GM04503 (cell line): ENCODE data around the gene PDE11A.
A peak's percentile ranks its signal among the peaks of the same experiment; 100 is the strongest.

Experiments used
- DNase-seq: peaks from one replicate; pipeline ENCODE4 v3.0.0-alpha.2; 2012; ENCODE audit warnings: low read depth

PDE11A gene

DNA sequence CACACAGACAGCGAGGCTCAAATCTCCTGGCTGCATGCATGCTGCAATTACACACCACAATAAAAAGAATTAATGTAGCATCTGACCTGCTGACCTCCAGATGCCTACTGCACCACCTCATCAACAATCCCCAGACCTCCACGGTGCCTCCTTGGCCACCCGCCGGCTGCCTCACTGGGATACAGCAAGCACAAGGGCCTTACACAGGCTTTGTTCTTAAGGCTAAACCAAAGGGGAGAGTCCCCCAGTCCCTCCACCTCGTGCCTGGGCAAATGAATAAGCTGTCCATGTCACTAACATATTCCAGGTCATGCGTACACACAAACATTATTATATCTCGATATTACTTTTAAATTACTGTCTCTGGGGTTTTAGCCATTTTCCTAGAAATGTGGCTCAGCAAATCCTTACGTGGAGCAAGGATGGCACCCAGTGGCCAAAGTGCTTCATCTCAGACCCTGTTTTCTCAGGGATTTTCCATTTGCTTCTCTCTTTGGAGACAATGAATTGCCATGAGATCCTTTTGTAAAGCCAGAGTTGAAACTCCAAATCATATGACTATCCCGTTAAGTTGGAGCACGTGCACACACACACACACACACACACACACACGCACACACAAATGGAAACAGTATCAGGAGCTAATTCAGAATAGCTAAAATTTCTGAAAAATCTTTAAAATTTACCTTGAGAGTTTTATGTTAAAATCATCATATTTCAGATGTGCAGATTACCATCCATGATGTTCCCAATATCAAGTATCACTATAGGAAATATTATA lies 313.8 kb downstream of the PDE11A start:
- no peak for DNase-seq

DNA sequence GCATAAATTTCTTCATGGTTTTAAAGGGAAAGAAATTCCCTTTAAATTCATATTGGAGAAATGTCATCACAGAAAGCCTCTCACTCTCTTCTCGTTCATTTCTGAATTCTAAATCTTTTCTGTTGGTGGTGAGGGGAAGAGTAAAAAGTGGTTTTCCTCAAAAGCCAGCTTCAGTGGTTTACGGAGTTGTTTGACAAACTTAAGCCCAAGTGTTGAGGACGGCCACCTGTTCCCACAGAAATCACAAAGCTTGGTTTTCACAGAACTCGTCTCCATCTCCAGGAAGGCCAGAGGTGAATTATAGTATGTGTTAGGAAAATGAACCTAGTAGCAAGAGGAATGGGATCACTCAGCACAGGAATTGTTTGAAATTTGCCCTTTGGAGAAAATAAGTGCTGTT lies 316.2 kb downstream of the PDE11A start:
- DNase-seq, result no peak

DNA sequence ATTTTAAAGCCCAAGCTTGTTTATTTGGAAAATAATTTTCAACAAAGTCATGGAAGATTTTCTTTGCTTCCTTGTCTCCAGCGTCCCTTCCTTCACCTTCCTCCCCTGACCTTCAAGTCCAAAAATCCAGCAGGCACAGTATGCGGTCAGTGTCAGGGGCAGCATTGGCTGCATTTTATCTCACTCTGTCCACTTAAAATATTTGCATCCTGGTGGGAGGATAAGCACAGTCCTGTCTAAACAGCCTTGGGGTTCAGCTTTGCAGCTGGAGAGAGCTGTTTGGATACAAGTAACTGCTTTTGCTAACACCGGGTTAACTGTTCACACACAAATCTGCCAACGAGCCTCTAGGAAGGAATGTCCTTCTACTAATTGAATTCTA lies 318.1 kb downstream of the PDE11A start:
- no peak for DNase-seq

DNA sequence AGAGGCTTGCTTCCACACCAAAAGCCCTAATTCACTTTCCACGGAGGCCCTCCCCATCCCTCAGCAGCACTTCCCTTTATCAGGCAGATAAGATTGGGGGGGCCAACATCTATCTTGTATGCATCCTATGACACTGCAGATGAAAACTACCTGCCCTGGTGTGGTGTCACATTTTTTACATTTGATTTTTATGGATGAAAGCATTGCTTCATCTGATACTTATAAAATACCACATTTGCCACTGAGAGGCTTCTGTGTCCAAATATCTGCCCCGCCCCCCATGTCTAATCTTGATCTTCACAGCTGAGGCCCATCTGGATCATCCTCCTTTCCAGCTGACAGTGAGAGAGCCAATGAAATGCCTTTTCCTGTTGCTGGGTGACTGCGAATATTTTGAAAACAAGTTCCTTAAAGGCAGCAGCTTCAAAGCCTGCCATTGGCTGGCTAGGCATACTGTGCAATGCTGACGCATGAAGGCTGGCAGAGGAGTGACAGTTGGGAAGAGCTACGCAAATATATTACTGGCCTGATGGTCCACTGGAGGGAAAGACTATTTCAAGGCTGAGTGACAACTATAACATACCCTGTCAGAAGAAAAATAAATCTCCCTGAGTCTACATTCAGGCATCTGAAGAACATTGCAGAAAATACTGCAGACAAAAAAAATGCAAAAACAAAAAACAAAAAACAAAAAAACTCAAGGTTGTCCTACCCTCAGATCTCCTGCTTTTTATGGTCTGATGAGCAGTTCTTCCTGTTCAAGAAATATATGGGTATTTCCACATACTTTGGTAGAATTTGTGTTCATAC lies 318.7 kb downstream of the PDE11A start:
- DNase-seq, result peak; percentile 87

DNA sequence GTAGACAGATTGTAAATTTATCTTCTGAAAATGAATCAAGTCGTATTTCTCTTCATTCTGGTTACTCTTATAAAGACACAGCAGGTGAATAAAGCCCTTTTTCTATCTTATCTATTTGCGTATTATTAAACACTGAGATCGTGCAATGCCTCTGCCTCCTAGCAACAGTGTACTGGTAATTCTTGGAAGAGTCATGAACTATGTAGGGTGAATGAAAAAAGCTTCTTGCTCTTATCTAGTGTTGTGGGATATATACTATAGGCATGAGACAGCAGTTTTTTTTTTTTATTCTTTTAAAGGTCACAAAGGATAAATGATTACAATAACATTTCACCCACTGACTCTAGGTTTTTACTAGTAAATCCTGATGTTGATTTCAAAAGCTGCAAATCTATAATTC lies 324.2 kb downstream of the PDE11A start:
- DNase-seq, result no peak

DNA sequence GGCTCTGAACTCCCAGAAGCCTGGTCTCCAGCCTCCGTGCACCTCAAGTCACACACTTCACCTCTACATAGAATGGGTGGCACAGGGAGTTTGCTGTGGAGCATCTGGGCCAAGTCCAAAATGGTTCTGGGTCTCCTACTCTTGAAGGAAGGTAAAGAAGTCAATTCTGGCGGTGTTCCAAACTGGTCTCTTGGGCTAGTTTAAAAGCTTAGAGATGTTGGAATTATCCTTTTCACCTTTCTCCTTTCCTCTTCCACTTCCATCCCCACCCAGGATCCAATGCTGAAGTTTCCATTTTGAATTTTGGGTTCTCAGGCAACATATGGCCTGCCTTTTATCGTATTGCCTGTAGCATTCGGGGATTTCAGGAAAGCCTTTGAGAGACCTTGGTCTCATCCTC lies 325.2 kb downstream of the PDE11A start:
- no peak for DNase-seq

DNA sequence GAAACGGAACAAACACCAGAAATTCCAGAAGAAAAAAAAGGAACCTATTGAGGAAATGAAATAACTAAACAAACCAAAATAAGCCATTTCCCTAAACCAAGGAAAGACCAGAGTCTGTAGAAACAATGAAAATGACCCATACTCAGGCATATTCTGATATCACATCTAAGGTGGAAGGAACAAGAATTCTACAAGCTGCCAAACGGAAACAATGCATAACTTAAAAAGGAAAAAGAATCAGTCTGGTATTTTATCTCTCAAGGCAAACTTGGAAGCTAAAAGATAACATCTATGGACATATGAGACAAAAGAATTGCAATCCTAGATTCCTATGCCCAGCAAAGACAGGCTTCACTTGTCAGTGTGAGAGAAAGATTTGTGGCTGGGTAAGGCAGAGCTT lies 326.2 kb downstream of the PDE11A start:
- no peak for DNase-seq

DNA sequence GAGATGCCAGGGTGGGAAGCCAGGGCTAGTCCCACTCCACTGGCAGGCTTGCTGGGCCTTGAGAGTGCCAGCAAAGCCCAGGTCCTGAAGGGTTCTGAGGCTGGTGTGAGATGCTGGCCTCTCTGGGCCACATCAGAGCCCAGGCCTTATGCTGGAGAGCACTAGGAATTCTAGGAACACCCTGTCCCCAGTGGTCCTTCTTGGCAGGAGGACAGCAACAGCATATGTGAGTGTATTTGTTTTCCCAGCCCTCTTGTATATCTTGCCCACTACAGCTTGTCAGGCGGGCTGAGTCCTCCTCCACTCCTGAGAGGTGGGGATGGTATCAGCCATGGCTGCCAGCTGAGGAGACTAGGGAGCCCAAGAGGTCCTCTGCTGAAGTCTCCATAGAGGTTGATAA lies 327.0 kb downstream of the PDE11A start:
- no peak for DNase-seq

DNA sequence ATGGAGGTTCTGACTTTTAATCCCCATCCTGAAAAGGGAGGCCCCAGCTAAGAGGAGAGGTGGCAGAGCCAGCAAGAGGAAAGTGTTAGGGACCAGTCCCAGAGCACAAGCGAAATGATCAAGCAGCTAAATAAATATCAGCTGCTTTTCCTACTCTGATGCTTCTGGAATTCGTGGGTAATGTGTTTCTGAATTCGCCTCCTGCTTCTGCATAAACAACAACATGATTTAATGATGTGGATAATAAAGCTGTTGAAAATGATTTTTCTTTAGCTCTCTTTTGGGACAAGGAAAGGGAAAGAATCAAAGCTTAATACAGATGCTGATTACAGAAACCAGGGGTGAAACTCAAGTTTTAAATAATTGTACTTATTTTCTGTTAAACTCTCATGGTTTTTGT lies 329.7 kb downstream of the PDE11A start:
- DNase-seq, result no peak

DNA sequence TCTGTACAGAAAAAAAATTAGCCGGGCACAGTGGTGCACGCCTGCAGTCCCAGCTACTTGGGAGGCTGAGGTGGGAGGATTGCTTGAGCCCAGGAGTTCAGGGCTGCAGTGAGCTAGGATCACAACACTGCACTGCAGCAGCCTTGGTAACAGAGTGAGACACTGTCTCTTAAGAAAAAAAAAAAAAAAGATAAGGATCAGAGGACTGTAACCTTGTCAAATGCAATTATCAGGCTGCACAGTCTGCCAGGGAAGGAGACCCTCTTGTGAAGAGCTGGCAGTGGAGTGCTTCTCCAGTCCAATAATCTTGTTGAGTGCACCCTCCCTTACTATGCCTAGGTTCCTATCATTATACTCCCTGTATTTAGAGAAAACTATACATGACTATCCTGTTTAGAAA lies 330.7 kb downstream of the PDE11A start:
- DNase-seq, result no peak

DNA sequence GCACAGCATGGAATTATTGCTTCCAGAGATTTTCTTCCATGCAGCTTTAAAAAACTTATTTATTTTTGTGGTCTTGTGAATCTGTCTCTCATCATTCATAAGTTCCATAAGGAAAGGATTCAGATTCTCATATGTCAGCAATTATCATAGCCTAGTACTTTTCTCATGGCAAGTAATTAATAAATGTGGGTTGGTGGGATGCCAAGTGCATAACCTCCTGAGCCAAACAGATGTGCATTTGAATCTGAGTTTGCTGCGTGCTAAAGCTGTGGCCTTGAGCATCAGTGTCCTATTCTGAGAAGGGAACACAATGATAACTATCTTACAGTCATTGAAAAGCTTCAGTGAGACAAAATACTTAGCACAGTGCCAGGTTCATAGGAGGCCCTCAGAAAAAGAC lies 331.9 kb downstream of the PDE11A start:
- DNase-seq, result no peak

DNA sequence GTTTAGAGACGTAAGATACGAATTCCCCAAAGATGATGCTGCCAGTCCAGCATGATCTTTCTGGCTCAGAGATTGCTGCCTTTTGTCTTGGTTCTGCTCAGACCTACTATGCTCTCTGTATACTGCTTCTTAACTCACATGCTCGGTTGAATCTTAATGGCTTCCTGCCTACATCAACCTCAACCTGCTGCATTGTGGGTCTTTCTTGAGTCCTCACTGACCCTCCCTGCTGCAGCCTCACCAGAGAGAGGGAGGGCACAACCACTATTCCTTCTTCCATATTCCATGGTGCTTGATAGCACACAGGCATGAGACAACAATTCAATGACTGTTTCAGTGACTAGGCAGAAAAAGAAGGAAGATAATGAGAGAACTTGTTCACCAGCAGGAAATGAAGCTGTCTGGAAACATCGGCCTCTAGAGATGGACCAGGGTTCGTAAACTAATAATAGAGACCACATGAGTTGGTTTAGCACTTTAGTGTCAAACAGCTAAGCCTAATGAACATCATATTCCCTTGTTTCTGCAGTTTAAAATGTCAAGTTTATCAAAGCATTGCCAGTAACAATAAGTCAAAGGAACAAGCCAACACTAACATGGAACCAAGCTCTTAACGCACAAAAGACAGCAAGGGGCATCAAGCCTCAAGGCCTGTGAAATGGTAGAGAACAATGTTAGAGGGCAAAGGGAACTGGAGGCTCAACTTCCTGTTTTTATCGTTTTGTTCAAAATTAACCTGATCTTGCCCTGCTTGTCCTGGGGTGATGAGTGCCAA lies 333.9 kb downstream of the PDE11A start:
- DNase-seq, result no peak

DNA sequence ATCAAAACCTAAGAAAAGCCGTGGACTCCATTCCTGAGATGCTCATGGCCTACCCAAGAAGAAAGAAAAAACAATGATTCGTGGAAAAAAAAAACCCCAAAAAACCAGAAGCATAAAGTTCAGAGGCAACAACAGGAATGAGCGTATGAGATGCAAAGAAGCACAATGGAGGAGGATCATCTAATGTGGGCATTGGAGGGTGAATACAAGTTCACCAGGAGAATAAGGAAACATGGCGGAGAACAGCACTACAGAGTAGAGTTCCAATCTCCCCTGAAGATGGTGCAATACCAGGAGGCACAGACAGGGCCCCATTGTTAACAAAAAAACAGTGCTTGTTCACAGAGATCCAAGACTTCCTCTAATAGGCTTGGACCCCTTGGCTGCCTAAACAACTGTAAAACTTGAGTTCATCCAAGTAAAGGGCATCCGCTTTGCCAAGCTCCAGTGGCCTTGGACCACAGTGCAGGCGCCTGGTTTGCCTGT lies 337.2 kb downstream of the PDE11A start:
- DNase-seq, result no peak

DNA sequence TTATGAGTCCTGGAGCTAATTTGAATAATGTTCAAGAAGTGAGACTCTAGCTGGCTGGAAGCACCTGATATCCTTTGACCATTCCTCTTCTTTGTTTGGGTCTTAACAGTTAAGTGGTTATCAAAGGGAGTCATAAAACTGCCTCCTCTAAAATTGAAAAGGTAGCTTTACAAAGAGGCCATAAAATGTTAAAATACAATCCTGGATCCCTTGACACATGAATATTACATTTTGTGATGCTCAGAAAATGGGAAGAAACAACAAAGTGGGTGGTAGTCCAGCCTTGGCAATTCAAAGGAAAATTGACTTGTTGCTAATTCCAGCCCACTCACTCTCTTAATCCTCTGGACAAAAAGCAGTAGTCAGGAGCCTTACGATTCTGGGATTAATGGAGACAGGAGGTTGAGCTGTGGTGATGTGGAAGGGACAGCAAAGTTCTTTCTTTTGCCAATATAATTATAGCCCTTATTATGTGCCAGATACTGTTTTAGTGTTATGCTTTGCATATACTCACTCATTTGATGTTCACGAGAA lies 339.2 kb downstream of the PDE11A start:
- no peak for DNase-seq

DNA sequence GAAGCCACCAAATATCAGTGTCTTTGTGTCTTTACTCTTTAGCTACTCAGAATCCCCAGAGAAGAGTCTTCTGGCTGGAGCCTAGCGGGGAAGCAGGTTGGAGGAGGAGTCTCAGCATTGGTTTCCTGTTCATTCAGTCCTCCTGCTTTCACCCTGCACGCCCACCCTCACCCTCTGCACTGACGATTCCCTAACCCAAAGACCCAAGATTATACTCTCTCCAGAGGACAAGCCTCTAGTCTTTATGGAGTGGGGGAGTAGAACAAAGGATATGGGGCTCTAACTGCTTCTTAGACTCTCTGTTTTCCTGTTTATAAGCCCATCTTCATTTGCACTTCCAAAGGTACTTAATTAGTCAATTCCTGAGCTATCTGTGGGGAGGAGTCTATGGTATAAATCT lies 341.2 kb downstream of the PDE11A start:
- no peak for DNase-seq

DNA sequence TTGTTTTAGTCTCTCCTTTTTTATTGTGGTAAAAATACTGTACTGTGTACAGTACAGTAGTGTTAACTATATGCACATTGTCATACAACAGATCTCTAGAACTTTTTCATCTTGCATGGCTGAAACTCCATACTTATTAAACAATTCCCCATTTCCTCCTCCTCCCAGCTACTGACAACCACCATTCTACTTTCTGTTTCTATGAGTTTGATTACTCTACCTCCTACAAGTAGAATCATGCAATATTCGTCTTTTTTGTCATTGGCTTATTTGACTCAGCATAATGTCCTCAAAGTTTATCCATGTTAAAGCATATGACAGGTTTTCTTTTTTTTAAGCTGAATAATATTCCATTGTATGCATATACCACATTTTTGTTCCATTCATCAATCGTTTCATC lies 341.8 kb downstream of the PDE11A start:
- DNase-seq, result no peak

DNA sequence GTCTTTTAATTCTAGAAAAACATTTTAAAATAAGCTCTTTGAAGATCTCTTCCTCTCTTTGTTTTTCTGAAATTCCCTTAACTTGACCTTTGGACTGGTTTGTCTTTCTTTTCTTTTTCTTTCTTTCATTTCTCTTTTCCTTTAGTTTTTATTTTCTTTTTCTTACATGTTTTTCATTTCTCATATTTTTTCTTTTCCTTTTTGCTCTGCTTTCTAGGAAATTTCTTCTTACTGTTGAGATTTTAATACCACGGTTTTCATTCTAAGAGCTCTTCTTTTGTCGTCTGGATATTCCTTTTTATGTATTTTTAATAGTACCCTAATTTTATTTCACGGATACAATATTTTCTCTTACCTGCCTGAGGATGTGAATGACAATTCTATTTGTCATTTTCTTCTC lies 342.2 kb downstream of the PDE11A start:
- no peak for DNase-seq

DNA sequence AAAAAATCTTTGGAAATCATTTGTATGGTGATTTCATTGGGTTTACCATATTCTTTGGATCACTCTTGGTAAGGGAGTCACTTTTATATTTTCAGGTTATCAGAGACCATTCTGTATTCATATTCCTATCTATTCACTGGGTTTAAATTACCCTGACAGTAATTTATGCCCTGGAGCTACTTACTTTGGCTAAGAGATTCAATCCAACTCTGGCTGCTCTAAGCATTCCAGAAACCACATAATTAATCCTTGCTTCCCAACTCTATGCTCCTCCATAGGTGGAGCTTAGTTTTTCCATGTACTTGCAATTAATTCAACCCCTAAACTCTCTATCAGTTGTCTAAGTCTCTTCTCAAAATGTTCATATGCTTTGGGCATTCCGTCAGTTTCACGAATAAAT lies 343.7 kb downstream of the PDE11A start:
- no peak for DNase-seq

DNA sequence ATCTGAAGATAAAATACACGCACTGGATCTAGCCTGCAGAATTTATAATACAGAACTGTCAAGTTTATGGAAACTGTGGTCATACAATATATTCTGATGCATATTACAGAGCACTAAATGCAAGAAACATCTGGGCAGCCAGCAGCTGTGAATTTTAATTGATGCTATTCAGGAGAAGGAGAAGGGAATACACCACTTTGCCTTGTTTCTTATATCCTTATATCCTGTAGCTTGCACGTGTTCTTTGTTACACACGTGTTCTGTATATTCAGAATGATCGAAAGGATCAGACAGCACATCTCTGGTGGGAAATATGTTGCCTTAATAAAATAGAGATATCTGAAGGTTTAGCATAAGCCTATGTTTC lies 344.2 kb downstream of the PDE11A start:
- no peak for DNase-seq

DNA sequence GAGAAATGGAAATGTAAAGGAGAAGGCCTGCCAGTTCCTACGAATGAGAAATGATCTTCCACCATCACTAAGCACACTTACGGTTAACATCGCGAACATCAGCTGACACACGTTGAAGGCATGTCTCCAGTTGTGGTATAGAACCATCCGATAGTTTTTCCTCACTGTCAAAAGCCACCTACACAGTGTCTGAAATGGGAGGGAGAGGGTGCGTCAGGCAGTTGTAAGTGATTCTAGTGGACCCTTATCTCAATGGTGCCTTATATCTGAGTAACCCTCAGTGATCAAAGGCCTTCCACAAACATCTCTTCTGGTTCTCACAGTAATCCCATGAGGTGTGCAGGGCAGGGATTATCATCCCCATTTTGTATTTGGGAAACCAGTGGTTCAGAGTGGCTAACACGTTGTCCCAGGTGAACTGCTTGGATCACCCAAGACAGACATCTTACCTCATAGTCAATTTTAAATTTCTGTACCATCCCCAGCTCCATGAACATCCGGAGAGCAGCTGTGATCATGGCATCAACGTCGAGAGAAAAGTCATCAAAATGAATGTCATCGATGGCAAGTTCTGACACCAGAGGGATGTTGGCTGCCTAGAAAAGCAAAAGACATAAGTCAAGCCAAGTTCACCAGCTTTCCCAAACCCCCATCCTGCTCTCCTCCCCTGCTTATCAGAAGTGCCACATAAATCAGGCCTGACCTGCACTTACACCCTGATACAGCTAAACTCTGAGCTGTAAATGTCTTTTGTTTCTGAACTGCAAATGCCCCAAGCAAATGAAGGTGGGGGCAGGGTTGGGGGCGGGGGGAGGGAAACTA lies 344.8 kb downstream of the PDE11A start:
- DNase-seq, result no peak

DNA sequence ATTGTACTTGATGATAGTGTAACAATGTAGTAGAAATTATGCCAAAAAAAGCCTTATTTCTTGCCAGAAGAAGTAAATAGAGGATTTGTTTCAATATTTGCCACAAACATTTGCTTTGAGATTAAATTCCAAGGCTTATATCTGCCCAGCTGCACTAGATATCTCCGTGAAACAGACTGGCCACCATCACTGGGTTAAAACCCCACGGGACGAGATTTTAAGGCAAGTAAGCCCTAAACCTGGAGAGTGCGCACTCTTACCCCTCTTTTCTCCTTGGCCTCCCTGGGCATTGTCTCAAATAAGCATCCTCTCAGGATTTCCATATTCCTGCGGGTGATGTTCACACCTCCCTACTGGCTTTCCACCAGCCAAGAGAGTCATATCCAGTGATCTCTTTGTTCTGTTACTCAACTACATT lies 345.6 kb downstream of the PDE11A start:
- no peak for DNase-seq
